ENCODE measurements around the gene NLN.

NLN gene

DNA sequence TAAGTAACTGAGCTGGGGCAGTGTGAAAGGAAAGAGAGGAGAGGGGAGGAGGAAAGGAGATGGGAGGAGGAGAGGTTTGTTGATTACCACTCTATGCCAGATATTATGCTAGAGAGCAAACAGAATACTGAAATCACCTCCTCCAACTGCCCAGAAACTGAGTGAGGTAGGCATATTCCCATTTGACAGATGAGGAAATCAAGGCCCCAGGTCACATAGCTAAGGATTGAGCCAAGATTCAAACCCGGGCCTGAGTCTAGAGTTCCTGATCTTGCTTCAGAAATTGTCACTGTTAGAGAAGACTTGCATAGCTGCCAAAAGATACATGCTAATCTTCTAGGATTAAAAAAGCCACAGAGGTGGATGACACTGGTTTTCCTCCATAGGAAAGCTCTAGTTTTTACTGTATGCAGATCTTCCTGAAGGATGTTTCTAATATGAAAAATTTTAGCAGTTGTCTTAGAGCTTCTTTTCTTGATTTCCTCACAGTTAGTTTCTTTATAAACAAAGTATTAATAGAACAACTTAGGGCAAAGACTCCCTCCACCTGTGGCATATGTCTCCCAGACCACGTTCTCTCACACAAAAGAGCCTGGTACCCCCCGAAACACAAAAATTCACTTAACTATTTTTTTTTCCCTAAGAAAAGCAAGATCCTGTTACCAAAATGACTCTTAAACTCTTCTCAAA lies 97.4 kb downstream of the NLN start:
- TF ChIP-seq CTCF (IDR thresholded peaks at IDR 0.05; ENCODE audit: control insufficient read depth, insufficient read depth, low read depth, low read length, missing control alignments): no peak
- DNase-seq (ENCODE audit: low read depth): no peak
- H3K4me3 ChIP-seq (ENCODE audit: control insufficient read depth, low read depth, low read length): no peak overlapping the region

DNA sequence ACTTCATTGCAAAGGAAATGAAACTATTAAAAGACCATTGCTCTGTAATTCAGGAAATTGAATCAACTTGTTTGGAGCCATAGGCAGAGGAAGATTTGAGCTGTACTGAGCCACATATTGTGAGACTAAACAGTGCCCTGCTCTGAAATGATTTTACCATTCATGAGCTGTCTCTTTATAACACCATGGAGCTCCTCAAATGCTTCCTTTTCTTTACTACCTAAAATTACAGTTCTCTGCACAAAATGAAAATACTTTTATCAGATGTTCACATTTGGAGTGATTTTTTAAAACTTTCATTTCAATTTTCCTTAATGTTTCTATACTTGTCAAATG lies 97.9 kb downstream of the NLN start:
- DNase-seq (ENCODE audit: low read depth): no peak
- TF ChIP-seq CTCF (IDR thresholded peaks at IDR 0.05; ENCODE audit: control insufficient read depth, insufficient read depth, low read depth, low read length, missing control alignments): no peak
- H3K4me3 ChIP-seq (ENCODE audit: control insufficient read depth, low read depth, low read length): no peak overlapping the region

DNA sequence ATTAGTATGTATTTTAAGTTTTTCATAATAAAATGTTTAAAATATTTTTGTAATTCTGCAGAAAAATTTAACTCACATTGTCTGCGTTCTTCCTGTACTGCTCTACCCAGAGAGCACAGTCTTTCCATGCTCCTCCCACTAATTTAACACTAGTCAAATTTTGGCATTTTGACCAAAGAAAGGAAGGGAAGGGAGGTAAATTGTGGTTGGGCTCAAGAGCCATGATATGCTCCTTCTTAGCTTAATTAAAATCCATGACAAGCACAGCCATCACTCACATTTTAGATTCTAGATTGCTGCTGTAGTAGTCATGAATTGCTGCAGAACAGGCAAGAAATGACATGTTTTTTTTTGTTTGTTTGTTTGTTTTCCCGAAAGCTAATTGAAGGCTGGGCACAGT lies 98.4 kb downstream of the NLN start:
- DNase-seq (ENCODE audit: low read depth): no peak

GRCh38 chr5:65821966-65822365 lies 100.0 kb downstream of the NLN start:
- no peak for TF ChIP-seq CTCF (IDR thresholded peaks at IDR 0.05; ENCODE audit: control insufficient read depth, insufficient read depth, low read depth, low read length, missing control alignments)
- DNase-seq (ENCODE audit: low read depth): no peak

More for the DNA sequence above, 98.4 kb downstream of the NLN start:
- no peak overlapping the region for H3K4me3 ChIP-seq (ENCODE audit: control insufficient read depth, low read depth, low read length)
- no peak for TF ChIP-seq CTCF (IDR thresholded peaks at IDR 0.05; ENCODE audit: control insufficient read depth, insufficient read depth, low read depth, low read length, missing control alignments)

GRCh38 chr5:65822710-65823109 lies 100.7 kb downstream of the NLN start:
- DNase-seq (ENCODE audit: low read depth): no peak
- no peak for TF ChIP-seq CTCF (IDR thresholded peaks at IDR 0.05; ENCODE audit: control insufficient read depth, insufficient read depth, low read depth, low read length, missing control alignments)
- H3K4me3 ChIP-seq (ENCODE audit: control insufficient read depth, low read depth, low read length): no peak overlapping the region

More at GRCh38 chr5:65821966-65822365, 100.0 kb downstream of the NLN start:
- no peak overlapping the region for H3K4me3 ChIP-seq (ENCODE audit: control insufficient read depth, low read depth, low read length)

- no peak for TF ChIP-seq CTCF (IDR thresholded peaks at IDR 0.05; ENCODE audit: control insufficient read depth, insufficient read depth, low read depth, low read length, missing control alignments)
- DNase-seq (ENCODE audit: low read depth): no peak
- H3K4me3 ChIP-seq (ENCODE audit: control insufficient read depth, low read depth, low read length): no peak overlapping the region
Measured at GRCh38 chr5:65823204-65823603, 101.2 kb downstream of the NLN start.
